ENCODE results near the gene ANKRD49. TPM values are rescaled to one million over a fixed set of nuclear protein-coding genes. Genes with fewer than 3 reads are reported as not detected.

ANKRD49 gene
- total and polyA plus RNA-seq, 2 of the 8 experiments (the other 6 are each of a cell fraction or from before 2014, with no cell fraction given): 7.4 to 12.2 TPM

DNA sequence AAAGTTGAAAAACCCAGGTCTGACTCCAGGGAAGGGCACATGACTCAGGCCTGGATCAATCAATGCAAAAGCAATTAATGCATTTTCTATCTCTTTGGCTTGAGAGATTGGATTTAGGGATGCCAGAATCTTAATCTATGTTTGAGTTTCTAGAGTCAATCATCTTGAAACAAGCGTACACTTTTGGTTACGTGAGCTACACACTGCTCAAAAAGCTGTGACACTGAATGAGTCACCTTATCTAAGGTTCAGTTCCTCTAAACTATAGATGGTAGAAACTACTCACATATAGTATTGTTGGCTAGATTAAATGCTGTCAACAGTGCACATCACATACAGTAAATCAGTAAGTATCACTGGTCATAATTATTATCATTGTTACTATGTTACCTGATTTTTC, 24.4 kb upstream of the ANKRD49 start:
- no peak overlapping the region for H2AK5ac ChIP-seq (ENCODE audit: low read depth, low read length)
- no peak overlapping the region for H3K4me2 ChIP-seq (ENCODE audit: insufficient read depth in 1 of 2, low read depth in 2 of 2, low read length in 2 of 2)
- peaks cover 0 to 4% (median 3%) of the 10 kb centered on the region in 4 experiments; a peak in 4 of 7 replicates for H3K4me1 ChIP-seq (replicated peaks in 1 of 4; ENCODE audit: control insufficient read depth in 3 of 4, insufficient read depth in 4 of 4, low read length in 3 of 4)
- H4K91ac ChIP-seq (replicated peaks; ENCODE audit: insufficient read length, low read length): no peak overlapping the region
- H3K36me3 ChIP-seq (ENCODE audit: control insufficient read depth in 2 of 4, insufficient read depth in 4 of 4, low read length in 3 of 4): peaks cover 2 to 22% (median 10%) of the 10 kb centered on the region in 4 experiments; a peak in 6 of 8 replicates
- H3K27me3 ChIP-seq (replicated peaks in 1 of 4; ENCODE audit: control insufficient read depth in 3 of 4, extremely low read depth in 1 of 4, insufficient read depth in 3 of 4, low read length in 3 of 4): no peaks in the 10 kb centered on the region
- no peak overlapping the region for H3K9ac ChIP-seq (replicated peaks in 1 of 4; ENCODE audit: extremely low read depth in 1 of 4, low read depth in 3 of 4, low read length in 3 of 4)
- H3K4me3 ChIP-seq (ENCODE audit: extremely low read depth in 1 of 4, insufficient read depth in 2 of 4, low read depth in 3 of 4, low read length in 4 of 4): no peak overlapping the region
- H3K4ac ChIP-seq (replicated peaks; ENCODE audit: insufficient read length, low read depth, low read length): no peak overlapping the region
- no peak overlapping the region for H4K8ac ChIP-seq (ENCODE audit: extremely low read depth, insufficient read depth, low read length)
- no peak overlapping the region for H2BK15ac ChIP-seq (ENCODE audit: low read length)
- no peak overlapping the region for H2AFZ ChIP-seq (ENCODE audit: low read length)
- no peak overlapping the region for H4K5ac ChIP-seq (ENCODE audit: insufficient read length, low read depth, low read length)
- H2BK5ac ChIP-seq (ENCODE audit: low read depth, low read length): no peak overlapping the region
- ChIA-PET CTCF (ENCODE audit: partially characterized antibody) (interaction anchor here (1.0 kb wide), 1 partner anchor 10 kb away, joined by 4 read pairs; no protein-coding TSS in a partner anchor), POLR2A (ENCODE audit: partially characterized antibody) (interaction anchor here (1.0 kb wide), 1 partner anchor 21 kb away, joined by 3 read pairs; no protein-coding TSS in a partner anchor)
- H3K56ac ChIP-seq (replicated peaks; ENCODE audit: insufficient read length, low read depth, low read length): no peak overlapping the region
- H3K14ac ChIP-seq (ENCODE audit: insufficient read length): no peak overlapping the region
- FAIRE-seq (no peak), DNase-seq (ENCODE audit: low read depth in 1 of 2, low spot score in 2 of 2) (no peak)
- 94% methylated on average over 2 of the region's 2 CpGs; no CpG with 5 or more reads in 1 of the 2 experiments for WGBS, 2 experiments (ENCODE audit: extremely low coverage in 1 of 2, insufficient coverage in 1 of 2, insufficient read length in 1 of 2, insufficient replicate concordance in 2 of 2, low coverage in 1 of 2, low lambda C conversion rate in 2 of 2, missing lambda C conversion rate in 1 of 2)
- no peak overlapping the region for H3K27ac ChIP-seq (ENCODE audit: low read depth, low read length)
- H4K20me1 ChIP-seq (replicated peaks in 1 of 2; ENCODE audit: control insufficient read depth in 1 of 2, insufficient read depth in 2 of 2, low read length in 2 of 2): no peaks in the 10 kb centered on the region
- no peak overlapping the region for H2BK20ac ChIP-seq (ENCODE audit: low read length)
- no peak overlapping the region for H3K18ac ChIP-seq (ENCODE audit: extremely low read depth, low read length)
- H3K9me3 ChIP-seq (ENCODE audit: insufficient read depth in 2 of 2, low read depth in 1 of 2, low read length in 1 of 2): no peaks in the 10 kb centered on the region
- H3K23ac ChIP-seq (ENCODE audit: insufficient read length): no peak overlapping the region
- no peak overlapping the region for H2BK12ac ChIP-seq (ENCODE audit: low read depth, low read length)
- H3K23me2 ChIP-seq (ENCODE audit: low read depth, low read length): no peaks in the 10 kb centered on the region
- H3K79me1 ChIP-seq (ENCODE audit: low read depth, low read length): no peaks in the 10 kb centered on the region
- no peak overlapping the region for H2BK120ac ChIP-seq (replicated peaks; ENCODE audit: low read depth, low read length)
- H3K79me2 ChIP-seq (ENCODE audit: control insufficient read depth in 1 of 2, insufficient read depth in 2 of 2, low read length in 2 of 2): no peaks in the 10 kb centered on the region
- no peak for TF ChIP-seq POU5F1 (IDR thresholded peaks at IDR 0.05; ENCODE audit: low read depth, low read length)
- no peak for TF ChIP-seq SRF (IDR thresholded peaks at IDR 0.05; ENCODE audit: low read depth, low read length)
- TF ChIP-seq BACH1 (IDR thresholded peaks at IDR 0.05; ENCODE audit: low read length): no peak
- TF ChIP-seq NANOG (IDR thresholded peaks at IDR 0.05; ENCODE audit: insufficient read depth, low read depth, low read length, poor library complexity, severe bottlenecking): no peak
- TF ChIP-seq CHD1 (IDR thresholded peaks at IDR 0.05; ENCODE audit: low read depth, low read length): no peak
- TF ChIP-seq SP2 (IDR thresholded peaks at IDR 0.05; ENCODE audit: low read length): no peak
- TF ChIP-seq HDAC6 (IDR thresholded peaks at IDR 0.05; ENCODE audit: low read depth, low read length): no peak
- no peak for TF ChIP-seq SP4 (IDR thresholded peaks at IDR 0.05; ENCODE audit: low read length)
- no peak for TF ChIP-seq CHD2 (IDR thresholded peaks at IDR 0.05; ENCODE audit: low read length)
- TF ChIP-seq CEBPB (IDR thresholded peaks at IDR 0.05; ENCODE audit: low read depth, low read length): no peak
- TF ChIP-seq, protein P1, sequence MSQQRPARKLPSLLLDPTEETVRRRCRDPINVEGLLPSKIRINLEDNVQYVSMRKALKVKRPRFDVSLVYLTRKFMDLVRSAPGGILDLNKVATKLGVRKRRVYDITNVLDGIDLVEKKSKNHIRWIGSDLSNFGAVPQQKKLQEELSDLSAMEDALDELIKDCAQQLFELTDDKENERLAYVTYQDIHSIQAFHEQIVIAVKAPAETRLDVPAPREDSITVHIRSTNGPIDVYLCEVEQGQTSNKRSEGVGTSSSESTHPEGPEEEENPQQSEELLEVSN (IDR thresholded peaks at IDR 0.05): no peak
- TF ChIP-seq, protein P2, sequence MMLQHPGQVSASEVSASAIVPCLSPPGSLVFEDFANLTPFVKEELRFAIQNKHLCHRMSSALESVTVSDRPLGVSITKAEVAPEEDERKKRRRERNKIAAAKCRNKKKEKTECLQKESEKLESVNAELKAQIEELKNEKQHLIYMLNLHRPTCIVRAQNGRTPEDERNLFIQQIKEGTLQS (IDR thresholded peaks at IDR 0.05; ENCODE audit: insufficient read depth, low read depth, low read length): no peak
- TF ChIP-seq EP300 (IDR thresholded peaks at IDR 0.05; ENCODE audit: borderline replicate concordance in 1 of 2, low read depth in 2 of 2, low read length in 2 of 2): no peak
- TF ChIP-seq EZH2 (IDR thresholded peaks at IDR 0.05; ENCODE audit: low read depth, low read length, severe bottlenecking): no peak

Data from H1 (cell line).